Small intestine (tissue), 7 donors: Measurements from ENCODE around the gene MAPK1IP1L. TPM values are rescaled to one million over a fixed set of nuclear protein-coding genes. Genes with fewer than 3 reads are reported as not detected.

Source experiments
- DNase-seq, 2 donors: peaks; one replicate each; pipeline versions ENCODE4 v3.0.0 to v3.0.0-alpha.2; 2013
- FAIRE-seq: peaks from 2 replicates; lab custom pipeline; 2012; peaks lifted over from hg19 to GRCh38; lab: Jason Lieb, UNC
- H3K27ac ChIP-seq, 3 donors: one replicate each; pipeline ENCODE4 v1.5.1; 2013; ENCODE audit warnings: low read length in 2 of 3, mild to moderate bottlenecking in 2 of 3, control low read depth in 1 of 3, inconsistent platforms in 1 of 3, low read depth in 1 of 3, moderate library complexity in 1 of 3
- H3K27me3 ChIP-seq, 3 donors: one replicate each; pipeline ENCODE4 v1.6.1; 2013; ENCODE audit warnings: low read length in 3 of 3, inconsistent platforms in 1 of 3; ENCODE audit not compliant: control insufficient read depth in 3 of 3, insufficient read depth in 3 of 3
- H3K36me3 ChIP-seq, 3 donors: one replicate each; pipeline ENCODE4 v1.6.1; 2013; ENCODE audit warnings: low read length in 3 of 3, inconsistent platforms in 1 of 3, low read depth in 1 of 3, mild to moderate bottlenecking in 1 of 3, moderate library complexity in 1 of 3; ENCODE audit not compliant: control insufficient read depth in 3 of 3, insufficient read depth in 2 of 3
- H3K4me1 ChIP-seq, 3 donors: one replicate each; pipeline ENCODE4 v1.6.1; 2013; ENCODE audit warnings: low read length in 2 of 3, inconsistent platforms in 1 of 3, low read depth in 1 of 3, mild to moderate bottlenecking in 1 of 3, moderate library complexity in 1 of 3; ENCODE audit not compliant: control insufficient read depth in 3 of 3, insufficient read depth in 2 of 3
- H3K4me3 ChIP-seq, 3 donors: one replicate each; pipeline ENCODE4 v1.5.1; 2013; ENCODE audit warnings: low read length in 3 of 3, control low read depth in 1 of 3, inconsistent platforms in 1 of 3, low read depth in 1 of 3, mild to moderate bottlenecking in 1 of 3, moderate library complexity in 1 of 3
- H3K9me3 ChIP-seq, 2 donors: one replicate each; pipeline ENCODE4 v1.6.1; 2013; ENCODE audit warnings: low read depth in 1 of 2, low read length in 1 of 2; ENCODE audit not compliant: control insufficient read depth in 2 of 2, insufficient read depth in 1 of 2
- WGBS, 3 donors: extraction: QIAGEN DNeasy Blood & Tissue Kit; methylation state at CpG; one replicate each; pipeline ENCODE4 v1.1.7; 2013; 5-methylcytosine and 5-hydroxymethylcytosine counted together
- polyA plus RNA-seq, 4 donors: library from polyadenylated mRNA; stranded (reverse) in 3 of 4; unstranded in 1 of 4; fragments of 200-250 nt in 3 of 4; fragments of 120-200 nt in 1 of 4; gene quantifications; one replicate each; pipeline versions ENCODE4 v1.2.1 to v1.2.3, GENCODE V29; 2013
- donor health status: healthy with polysubstance abuse.
- donor health status: control.
- donor health status: control.
- donor health status: Bipolar disorder and iron deficiency.
- donor health status: healthy.

Gene MAPK1IP1L
- polyA plus RNA-seq, 4 donors, result 24.3 to 80.6 (median 31.4) TPM

DNA sequence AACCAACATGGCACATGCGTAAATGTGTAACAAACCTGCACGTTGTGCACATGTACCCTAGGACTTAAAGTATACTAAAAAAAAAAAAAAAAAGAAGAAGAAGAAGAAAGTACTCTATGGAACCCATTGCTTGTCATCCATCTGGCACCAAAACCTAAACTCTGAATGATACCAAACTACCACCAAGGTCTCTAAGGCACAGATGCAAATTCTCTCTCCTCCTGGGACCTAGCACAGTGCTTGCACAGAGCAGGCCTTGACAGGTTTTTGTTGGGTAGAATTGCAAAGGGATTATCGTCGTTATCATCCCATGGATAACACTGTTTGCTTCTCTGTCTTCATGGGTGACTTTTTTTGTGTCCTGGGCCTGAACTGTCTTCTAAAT lies 64.4 kb downstream of the MAPK1IP1L start:
- Histone ChIP-seq H3K4me3 (no peak overlapping the region), H3K27ac (peak overlapping the region; percentile 77 to 90 (median 80)), H3K4me1 (peaks cover 9 to 84% (median 13%) of the 10 kb centered on the region in 3 donors), H3K9me3 (peaks cover 0 to 2% of the 10 kb centered on the region in 2 donors), H3K27me3 (no peaks in the 10 kb centered on the region), H3K36me3 (no peaks in the 10 kb centered on the region)
- FAIRE-seq (no peak), DNase-seq (no peak)
- 37 to 76% (median 66%) methylated on average over 4 of the region's 4 CpGs for WGBS, 3 donors

DNA sequence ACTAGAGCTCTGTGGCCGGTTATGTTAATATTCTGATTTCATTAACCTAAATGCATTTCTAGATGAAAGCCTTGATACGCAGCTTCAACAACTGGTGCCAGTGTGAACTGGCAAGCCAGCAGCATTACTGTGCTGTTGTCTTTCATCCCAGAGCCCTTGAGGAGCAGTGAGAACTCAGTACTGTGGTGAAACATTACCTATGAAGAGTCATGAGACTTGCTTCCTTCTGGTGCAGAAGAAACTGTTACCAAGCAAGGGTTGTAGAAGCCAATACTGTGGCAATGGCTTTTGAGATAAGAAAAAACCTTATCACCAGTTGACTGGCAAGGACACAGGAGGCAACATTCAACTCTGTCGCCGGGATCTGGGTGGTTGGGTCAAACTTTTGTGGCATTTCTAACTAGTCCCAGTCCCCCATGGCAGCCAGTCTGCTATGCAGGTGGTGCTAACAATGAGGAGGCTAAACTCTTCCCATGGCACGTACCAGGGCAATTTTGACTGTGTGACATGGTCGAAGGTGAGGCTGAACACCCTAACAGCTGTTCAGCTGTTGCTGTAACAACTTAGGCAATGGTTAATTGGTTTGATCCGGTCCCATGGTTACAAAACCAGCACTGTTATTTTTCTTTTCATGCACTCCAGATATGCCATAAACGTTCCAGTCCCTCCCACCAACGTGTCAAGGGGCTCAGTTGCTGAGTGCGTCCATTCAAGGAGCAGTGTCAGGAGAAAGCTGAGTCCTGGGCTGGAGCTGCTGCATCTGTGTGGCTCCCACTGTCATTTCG lies 65.0 kb downstream of the MAPK1IP1L start:
- 11 to 58% (median 33%) methylated on average over 11 of the region's 11 CpGs for WGBS, 3 donors
- FAIRE-seq, result no peak
- no peaks in the 10 kb centered on the region for H3K36me3 ChIP-seq
- peak overlapping the region; percentile 77 to 90 (median 85) for H3K27ac ChIP-seq
- no peaks in the 10 kb centered on the region for H3K9me3 ChIP-seq
- H3K4me1 ChIP-seq, result peaks cover 12 to 84% (median 13%) of the 10 kb centered on the region in 3 donors
- no peak overlapping the region for H3K4me3 ChIP-seq
- peak; percentile 90 to 93 for DNase-seq
- H3K27me3 ChIP-seq, result no peaks in the 10 kb centered on the region

GRCh38 chr14:55117803-55118441 lies 66.5 kb downstream of the MAPK1IP1L start:
- Histone ChIP-seq H3K4me3 (no peak overlapping the region), H3K36me3 (no peaks in the 10 kb centered on the region), H3K27me3 (no peaks in the 10 kb centered on the region), H3K4me1 (peaks cover 12 to 94% (median 13%) of the 10 kb centered on the region in 3 donors), H3K9me3 (no peaks in the 10 kb centered on the region), H3K27ac (peak overlapping the region in 2 of 3 donors; percentile 53 to 77)
- 79 to 89% (median 85%) methylated on average over 7 of the region's 7 CpGs for WGBS, 3 donors
- no peak for FAIRE-seq
- DNase-seq, result peak in 1 of 2 donors; percentile 60

- peaks cover 12 to 97% (median 16%) of the 10 kb centered on the region in 3 donors for H3K4me1 ChIP-seq
- DNase-seq, result no peak
- WGBS, 3 donors, result 53 to 86% (median 78%) methylated on average over 3 of the region's 3 CpGs
- H3K9me3 ChIP-seq, result no peaks in the 10 kb centered on the region
- peak overlapping the region in 2 of 3 donors; percentile 53 to 77 for H3K27ac ChIP-seq
- H3K36me3 ChIP-seq, result no peaks in the 10 kb centered on the region
- no peaks in the 10 kb centered on the region for H3K27me3 ChIP-seq
- H3K4me3 ChIP-seq, result no peak overlapping the region
- FAIRE-seq, result no peak
Measured at GRCh38 chr14:55118761-55119160, 67.3 kb downstream of the MAPK1IP1L start.

Other genes starting within 250 kb of the MAPK1IP1L start
- gene GCH1, start 148.8 kb upstream of the MAPK1IP1L start, polyA plus RNA-seq, result 10 to 100 TPM; 15.0 to 47.4 (median 37.6) TPM
- gene WDHD1, start 24.5 kb upstream of the MAPK1IP1L start, polyA plus RNA-seq, result 1 to 10 TPM in 2 of 4 donors, under 1 TPM in 2; 0.45 to 9.7 (median 2.0) TPM
- gene SOCS4, start 24.4 kb upstream of the MAPK1IP1L start, polyA plus RNA-seq, result 10 to 100 TPM in 2 of 4 donors, 1 to 10 TPM in 2; 4.8 to 11.1 (median 10.0) TPM
- gene LGALS3, start 77.6 kb downstream of the MAPK1IP1L start, polyA plus RNA-seq, result 1,000 to 10,000 TPM in 3 of 4 donors, 100 to 1,000 TPM in 1; 593 to 2,279 (median 1,750) TPM
- 10 to 100 TPM in 2 of 4 donors, 1 to 10 TPM in 1, under 1 TPM in 1; 0.81 to 13.2 (median 6.6) TPM for gene DLGAP5, start 139.9 kb downstream of the MAPK1IP1L start, polyA plus RNA-seq
- gene FBXO34, start 219.8 kb downstream of the MAPK1IP1L start, polyA plus RNA-seq, result 10 to 100 TPM; 13.5 to 30.1 (median 14.9) TPM